ENCODE measurements around the gene ELF1. TPM values are rescaled to one million over a fixed set of nuclear protein-coding genes. Genes with fewer than 3 reads are reported as not detected.
"Not testable (repeated sequence)": the region's sequence is repeated elsewhere in the genome, so short reads cannot be mapped to it uniquely, and the experiment has no call there.

ELF1 gene
- total and polyA plus RNA-seq, 2 donors (not counting 1 experiment from before 2014, with no cell fraction given) = 38.5 to 41.0 TPM

GRCh38 chr13:40931719-40932118 lies 87.4 kb downstream of the ELF1 start:
- Histone ChIP-seq H4K20me1 (ENCODE audit: control insufficient read depth, extremely low read depth, insufficient read depth, low read length) (no peaks in the 10 kb centered on the region), H3K4me1 (ENCODE audit: control insufficient read depth, extremely low read depth, insufficient read depth, low read length) (no peaks in the 10 kb centered on the region), H2AFZ (ENCODE audit: low read length) (no peak overlapping the region), H3K27ac (ENCODE audit: insufficient read depth, low read length) (no peak overlapping the region), H3K79me2 (ENCODE audit: control insufficient read depth, insufficient read depth, low read length) (no peaks in the 10 kb centered on the region), H3K4me2 (ENCODE audit: extremely low read depth, insufficient read depth, low read length) (no peak overlapping the region), H3K9ac (ENCODE audit: insufficient read depth, low read length) (no peak overlapping the region), H3K27me3 (ENCODE audit: control insufficient read depth, insufficient read depth, low read length) (no peaks in the 10 kb centered on the region), H3K4me3 (replicated peaks in 1 of 4; ENCODE audit: control extremely low read depth in 1 of 4, insufficient read depth in 1 of 4, low read depth in 3 of 4, low read length in 4 of 4) (no peak overlapping the region), H3K36me3 (ENCODE audit: control insufficient read depth, insufficient read depth, low read length) (no peaks in the 10 kb centered on the region), H3K9me3 (ENCODE audit: control insufficient read depth, insufficient read depth, low read depth, low read length) (no peaks in the 10 kb centered on the region)
- TF ChIP-seq EZH2 (IDR thresholded peaks at IDR 0.05; ENCODE audit: low read length, missing control alignments) (no peak), CTCF (conservative IDR thresholded peaks at IDR 0.05 in 1 of 2, IDR thresholded peaks at IDR 0.05 in 1 of 2; ENCODE audit: low read depth in 1 of 2, low read length in 2 of 2) (no peak)
- DNase-seq (ENCODE audit: low read depth in 2 of 2) = no peak

DNA sequence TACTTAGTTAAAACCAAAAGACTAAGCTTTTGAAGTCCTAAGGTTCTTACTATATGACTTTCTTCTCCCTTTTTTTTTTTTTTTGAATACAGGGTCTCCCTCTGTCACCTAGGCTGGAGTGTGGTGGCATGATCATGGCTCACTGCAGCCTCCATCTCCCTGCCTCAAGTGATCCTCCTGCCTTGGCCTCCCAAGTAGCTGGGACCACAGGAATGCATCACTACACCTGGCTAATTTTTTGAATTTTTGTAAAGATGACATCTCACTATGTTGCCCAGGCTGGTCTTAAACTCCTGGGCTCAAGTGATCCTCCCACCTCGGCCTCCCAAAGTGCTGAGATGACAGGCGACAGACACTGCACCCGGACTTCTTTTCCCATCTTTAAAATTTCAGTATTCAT lies 89.2 kb downstream of the ELF1 start:
- not testable (repeated sequence) for H3K79me2 ChIP-seq (ENCODE audit: control insufficient read depth, insufficient read depth, low read length); H3K27me3 ChIP-seq (ENCODE audit: control insufficient read depth, insufficient read depth, low read length); H3K4me2 ChIP-seq (ENCODE audit: extremely low read depth, insufficient read depth, low read length); H3K9ac ChIP-seq (ENCODE audit: insufficient read depth, low read length); H3K27ac ChIP-seq (ENCODE audit: insufficient read depth, low read length); DNase-seq (ENCODE audit: low read depth in 2 of 2); H4K20me1 ChIP-seq (ENCODE audit: control insufficient read depth, extremely low read depth, insufficient read depth, low read length); H3K36me3 ChIP-seq (ENCODE audit: control insufficient read depth, insufficient read depth, low read length); H3K9me3 ChIP-seq (ENCODE audit: control insufficient read depth, insufficient read depth, low read depth, low read length); H2AFZ ChIP-seq (ENCODE audit: low read length); H3K4me1 ChIP-seq (ENCODE audit: control insufficient read depth, extremely low read depth, insufficient read depth, low read length); H3K4me3 ChIP-seq (replicated peaks in 1 of 4; ENCODE audit: control extremely low read depth in 1 of 4, insufficient read depth in 1 of 4, low read depth in 3 of 4, low read length in 4 of 4)

DNA sequence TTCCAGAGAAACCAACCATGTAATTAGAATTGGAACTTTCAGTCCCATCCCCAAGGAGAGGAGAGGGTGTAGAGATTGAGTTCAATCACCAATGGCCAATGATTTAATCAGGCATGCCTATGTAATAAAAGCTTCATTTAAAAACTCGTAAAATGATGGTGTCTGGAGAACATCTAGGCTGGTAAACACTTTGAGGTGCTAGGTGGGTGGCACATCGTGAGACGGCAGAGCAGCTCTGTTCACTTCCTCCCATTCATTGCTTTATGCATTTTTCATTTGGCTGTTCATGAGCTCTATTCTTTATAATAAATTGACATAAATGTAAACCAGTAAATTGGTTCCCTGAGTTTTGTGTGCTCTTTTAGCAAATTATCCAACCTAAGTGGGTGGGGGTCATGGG lies 90.1 kb downstream of the ELF1 start:
- TF ChIP-seq CTCF (conservative IDR thresholded peaks at IDR 0.05 in 1 of 2, IDR thresholded peaks at IDR 0.05 in 1 of 2; ENCODE audit: low read depth in 1 of 2, low read length in 2 of 2) (no peak), EZH2 (IDR thresholded peaks at IDR 0.05; ENCODE audit: low read length, missing control alignments) (no peak)
- Histone ChIP-seq H3K36me3 (ENCODE audit: control insufficient read depth, insufficient read depth, low read length) (no peaks in the 10 kb centered on the region), H3K9me3 (ENCODE audit: control insufficient read depth, insufficient read depth, low read depth, low read length) (no peaks in the 10 kb centered on the region), H3K4me1 (ENCODE audit: control insufficient read depth, extremely low read depth, insufficient read depth, low read length) (no peaks in the 10 kb centered on the region), H3K4me2 (ENCODE audit: extremely low read depth, insufficient read depth, low read length) (no peak overlapping the region), H3K27me3 (ENCODE audit: control insufficient read depth, insufficient read depth, low read length) (no peaks in the 10 kb centered on the region), H2AFZ (ENCODE audit: low read length) (no peak overlapping the region), H3K27ac (ENCODE audit: insufficient read depth, low read length) (no peak overlapping the region), H3K4me3 (replicated peaks in 1 of 4; ENCODE audit: control extremely low read depth in 1 of 4, insufficient read depth in 1 of 4, low read depth in 3 of 4, low read length in 4 of 4) (no peak overlapping the region), H3K9ac (ENCODE audit: insufficient read depth, low read length) (no peak overlapping the region), H4K20me1 (ENCODE audit: control insufficient read depth, extremely low read depth, insufficient read depth, low read length) (no peaks in the 10 kb centered on the region), H3K79me2 (ENCODE audit: control insufficient read depth, insufficient read depth, low read length) (no peaks in the 10 kb centered on the region)
- no peak for DNase-seq (ENCODE audit: low read depth in 2 of 2)

Measured in fibroblast of lung (primary cell).